Activated CD4-positive, alpha-beta T cell treated with anti-CD3 and anti-CD28 coated beads for 48 hours (primary cell): ENCODE results near the gene GLRA1.
"Not testable (repeated sequence)": the region's sequence is repeated elsewhere in the genome, so short reads cannot be mapped to it uniquely, and the experiment has no call there.

Experiments used
- DNase-seq: peaks from one replicate; pipeline ENCODE4 v3.0.0-alpha.2; 2020

GLRA1 gene

GRCh38 chr5:151880324-151880723 is 44.3 kb downstream of the GLRA1 start:
- DNase-seq, result no peak

GRCh38 chr5:151873701-151874100 is 51.0 kb downstream of the GLRA1 start:
- no peak for DNase-seq

- no peak for DNase-seq
Observed at GRCh38 chr5:151872701-151873100, 52.0 kb downstream of the GLRA1 start.

DNA sequence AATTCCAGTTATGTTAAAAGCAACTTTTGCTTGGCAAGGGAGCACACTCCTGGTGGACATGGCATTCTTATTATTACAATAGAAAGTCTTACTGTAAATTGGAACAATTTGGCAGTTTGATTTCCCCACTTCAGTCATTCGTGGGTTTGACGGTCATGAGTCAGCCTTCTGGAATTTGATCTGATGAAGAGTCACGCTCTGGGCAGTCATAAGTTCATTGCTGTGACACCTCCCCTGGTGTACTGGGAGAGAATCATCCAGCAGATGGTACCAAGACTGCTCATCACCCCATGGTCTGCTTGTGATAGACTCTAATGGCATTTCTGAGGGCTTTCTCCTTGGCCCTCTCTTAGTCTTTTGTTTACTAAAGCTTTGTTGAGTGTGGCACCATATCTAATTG is 53.8 kb downstream of the GLRA1 start:
- DNase-seq, result peak; percentile 16

DNA sequence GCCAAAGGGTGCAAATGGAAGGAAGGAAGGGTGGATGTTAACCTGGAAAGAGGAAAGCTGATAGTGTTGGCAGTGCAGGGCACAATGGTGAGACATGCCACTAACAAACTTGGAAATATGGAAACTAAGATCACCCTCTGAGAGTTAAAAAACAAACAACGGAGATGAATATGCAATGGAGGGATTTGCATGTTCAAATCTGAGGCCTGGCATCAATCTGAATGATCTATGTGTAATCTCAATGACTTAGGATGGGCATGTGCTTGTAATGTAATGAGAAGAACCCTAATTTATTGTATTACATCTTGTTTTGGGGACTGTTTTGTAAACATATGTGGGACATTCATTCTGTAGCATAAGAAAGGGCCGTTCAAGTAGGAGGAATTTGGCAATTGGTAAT is 54.4 kb downstream of the GLRA1 start:
- no peak for DNase-seq

- no peak for DNase-seq
Observed at GRCh38 chr5:151869843-151870242, 54.8 kb downstream of the GLRA1 start.

DNA sequence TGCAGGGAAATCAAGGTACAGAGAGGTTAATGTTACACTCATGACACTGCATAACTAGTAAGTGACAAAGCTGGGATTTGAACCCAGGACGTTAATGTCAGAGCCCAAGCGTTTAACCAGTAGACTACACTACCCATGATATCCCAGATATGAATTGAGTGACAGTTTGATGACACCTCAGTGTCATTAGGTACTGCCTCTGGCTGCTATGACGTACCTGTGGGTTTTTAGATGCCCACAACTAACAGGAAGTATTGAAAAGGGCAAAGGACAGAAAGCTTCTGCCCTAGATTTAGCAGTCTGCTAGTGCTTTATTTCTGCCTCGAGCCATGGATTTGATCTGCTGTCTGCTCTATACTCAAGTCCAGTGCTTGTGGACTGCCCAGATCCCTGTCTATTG is 56.2 kb downstream of the GLRA1 start:
- no peak for DNase-seq

DNA sequence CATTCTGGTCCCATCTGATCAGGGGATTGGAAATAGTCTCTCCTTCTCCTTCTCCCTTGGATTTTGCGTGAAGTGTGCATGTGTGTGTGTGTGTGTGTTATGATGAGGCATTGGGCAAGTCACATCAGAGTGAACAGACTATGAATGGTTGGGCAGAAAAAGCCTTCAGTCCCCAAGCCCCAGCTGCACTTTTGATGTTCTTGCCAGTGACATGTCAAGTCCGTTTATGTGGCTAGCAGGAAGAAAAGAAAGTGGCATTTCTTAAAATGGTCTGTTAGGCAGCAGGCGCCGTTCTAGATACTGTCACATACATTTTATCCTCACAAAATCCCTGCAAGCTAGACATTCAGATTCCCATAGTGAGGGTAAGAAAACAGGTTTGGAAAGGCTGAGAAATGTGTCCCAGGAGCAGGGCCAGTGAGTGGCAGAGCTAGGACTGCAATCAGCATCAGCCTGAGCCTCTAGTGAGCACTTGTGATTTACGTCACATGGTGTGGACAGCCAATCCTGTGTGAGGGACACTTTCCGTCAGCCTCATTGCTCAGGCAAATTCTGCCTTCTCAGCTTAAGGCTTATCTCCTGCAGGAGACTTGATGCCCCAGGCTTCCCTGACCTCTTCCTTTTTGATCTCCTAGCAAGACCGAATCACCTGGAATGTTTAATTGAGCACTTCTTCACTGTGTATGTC is 60.4 kb downstream of the GLRA1 start:
- no peak for DNase-seq

- no peak for DNase-seq
Observed at GRCh38 chr5:151863566-151863965, 61.1 kb downstream of the GLRA1 start.

DNA sequence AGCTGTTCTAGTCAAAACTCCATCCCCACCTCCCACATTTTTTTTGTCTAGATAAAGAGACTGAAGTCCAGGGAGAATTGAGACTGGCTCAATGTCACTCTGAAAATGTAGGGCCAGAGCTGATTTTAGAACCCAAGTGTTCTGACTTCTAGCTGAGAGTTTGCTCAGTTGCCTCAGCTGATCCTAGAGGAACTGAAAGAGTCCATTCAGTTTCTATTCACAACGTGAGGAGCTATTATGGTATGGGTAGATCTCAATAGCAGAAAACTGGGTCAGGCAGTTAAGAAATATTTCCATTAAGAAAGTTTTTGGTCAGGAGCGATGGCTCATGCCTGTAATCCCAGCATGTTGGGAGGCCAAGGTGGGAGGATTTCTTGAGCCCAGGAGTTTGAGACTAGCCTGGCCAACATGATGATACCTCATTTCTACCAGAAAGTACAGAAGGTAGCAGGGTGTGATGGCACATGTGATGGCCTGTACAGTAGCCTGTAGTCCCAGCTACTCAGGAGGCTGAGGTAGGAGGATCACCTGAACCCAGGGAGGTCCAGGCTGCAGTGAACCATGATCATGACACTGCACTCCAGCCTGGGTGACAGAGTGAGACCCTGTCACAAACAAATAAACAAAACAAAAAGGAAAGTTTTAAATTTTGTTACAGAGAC is 61.7 kb downstream of the GLRA1 start:
- no peak for DNase-seq

DNA sequence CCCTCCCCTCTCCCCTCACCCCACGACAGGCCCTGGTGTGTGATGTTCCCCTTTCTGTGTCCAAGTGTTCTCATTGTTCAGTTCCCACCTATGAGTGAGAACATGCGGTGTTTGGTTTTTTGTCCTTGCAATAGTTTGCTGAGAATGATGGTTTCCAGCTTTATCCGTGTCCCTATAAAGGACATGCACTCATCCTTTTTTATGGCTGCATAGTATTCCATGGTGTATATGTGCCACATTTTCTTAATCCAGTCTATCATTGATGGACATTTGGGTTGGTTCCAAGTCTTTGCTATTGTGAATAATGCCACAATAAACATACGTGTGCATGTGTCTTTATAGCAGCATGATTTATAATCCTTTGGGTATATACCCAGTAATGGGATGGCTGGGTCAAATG is 63.8 kb downstream of the GLRA1 start:
- not testable (repeated sequence) for DNase-seq

DNA sequence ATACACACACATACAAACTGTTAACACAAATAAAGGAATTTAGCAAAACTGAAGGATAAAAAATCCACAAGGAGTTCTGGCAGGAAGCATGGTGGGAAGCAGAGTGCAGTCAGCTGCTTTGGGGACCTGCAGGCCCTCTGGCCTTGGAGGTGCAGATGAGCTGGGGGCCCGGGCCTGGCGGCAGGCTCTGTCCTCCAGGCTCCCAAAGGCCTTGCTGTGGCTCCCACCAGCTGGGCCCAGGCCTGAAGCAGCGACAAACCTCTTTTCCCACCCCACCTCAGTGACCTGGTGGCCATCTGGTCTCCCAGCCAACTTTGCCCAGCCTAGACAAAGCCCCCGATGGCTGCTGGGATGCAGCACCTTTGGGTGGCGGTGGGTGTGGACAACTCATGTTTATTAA is 67.8 kb downstream of the GLRA1 start:
- DNase-seq, result no peak

DNA sequence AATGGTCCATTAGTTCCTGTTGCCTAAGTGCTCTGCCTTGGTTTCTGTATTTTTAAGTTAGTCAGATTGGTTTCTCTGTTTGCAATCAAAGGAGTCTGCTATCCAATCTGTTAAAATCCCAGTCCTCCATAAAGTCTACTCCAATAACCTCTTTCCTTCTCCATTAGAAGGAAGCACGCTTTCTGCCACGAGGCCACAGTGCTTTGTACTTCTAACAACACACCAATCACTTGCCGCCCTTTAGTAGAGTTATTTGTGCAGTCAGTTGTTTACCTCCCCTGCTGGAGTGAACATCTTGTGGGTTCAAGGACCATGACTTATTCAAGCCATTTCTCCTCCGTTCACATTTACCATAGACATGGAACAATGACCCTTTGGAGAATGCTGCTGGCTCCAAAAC is 69.0 kb downstream of the GLRA1 start:
- no peak for DNase-seq

- no peak for DNase-seq
Observed at GRCh38 chr5:151847871-151848270, 76.8 kb downstream of the GLRA1 start.

- no peak for DNase-seq
Observed at GRCh38 chr5:151846765-151847164, 77.9 kb downstream of the GLRA1 start.

DNA sequence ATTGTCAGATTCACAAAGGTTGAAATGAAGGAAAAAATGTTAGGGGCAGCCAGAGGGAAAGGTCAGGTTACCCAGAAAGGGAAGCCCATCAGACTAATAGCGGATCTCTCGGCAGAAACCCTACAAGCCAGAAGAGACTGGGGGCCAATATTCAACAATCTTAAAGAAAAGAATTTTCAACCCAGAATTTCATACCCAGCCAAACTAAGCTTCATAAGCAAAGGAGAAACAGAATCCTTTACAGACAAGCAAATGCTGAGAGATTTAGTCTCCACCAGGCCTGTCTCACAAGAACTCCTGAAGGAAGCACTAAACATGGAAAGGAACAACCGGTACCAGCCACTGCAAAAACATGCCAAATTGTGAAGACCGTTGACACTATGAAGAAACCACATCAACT is 91.8 kb downstream of the GLRA1 start:
- DNase-seq, result not testable (repeated sequence)

GRCh38 chr5:151829370-151829769 is 95.3 kb downstream of the GLRA1 start:
- DNase-seq, result no peak

GRCh38 chr5:151825445-151825844 is 99.2 kb downstream of the GLRA1 start:
- peak; percentile 33 for DNase-seq

DNA sequence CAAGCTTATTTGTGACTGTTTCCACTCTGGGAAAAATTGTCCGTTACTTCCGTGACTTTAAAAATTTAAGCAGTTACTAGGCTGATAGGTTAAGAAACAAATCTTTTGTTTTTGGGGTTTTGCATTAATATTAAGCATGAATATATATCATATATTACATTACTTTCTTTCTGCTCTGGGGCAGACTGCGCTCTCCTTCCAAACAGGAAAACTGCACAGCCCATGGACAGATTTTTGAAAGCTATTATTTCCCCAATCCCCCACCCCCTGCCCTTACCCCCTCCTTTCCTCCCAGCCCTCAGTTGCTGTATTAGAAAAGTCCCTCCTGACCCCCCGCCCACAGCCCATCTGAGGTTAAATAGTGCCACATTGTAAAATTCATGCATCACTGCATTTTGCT is 102.5 kb downstream of the GLRA1 start:
- DNase-seq, result no peak

DNA sequence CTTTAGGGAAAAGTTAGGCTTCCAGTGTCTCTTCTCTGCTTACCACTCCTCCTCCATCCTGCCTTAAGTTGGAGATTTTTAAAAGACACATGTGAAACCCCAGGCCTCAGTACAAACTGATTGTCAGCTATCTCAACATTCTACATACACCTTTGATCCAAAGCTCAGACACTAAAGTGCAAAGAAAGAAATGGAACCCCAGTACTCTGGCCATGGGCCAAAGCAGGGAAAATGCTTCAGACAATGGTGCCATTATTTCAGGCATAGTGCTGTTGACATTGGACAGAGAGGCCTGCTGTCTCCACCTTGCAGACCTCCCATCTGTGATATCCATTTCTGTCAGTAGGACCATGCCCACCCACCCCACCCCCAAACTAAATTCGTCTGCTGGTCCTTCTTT is 103.7 kb downstream of the GLRA1 start:
- no peak for DNase-seq

GRCh38 chr5:151820271-151820670 is 104.4 kb downstream of the GLRA1 start:
- no peak for DNase-seq

- DNase-seq, result no peak
Observed at GRCh38 chr5:151819830-151820229, 104.8 kb downstream of the GLRA1 start.

- no peak for DNase-seq
Observed at GRCh38 chr5:151815051-151815450, 109.6 kb downstream of the GLRA1 start.

GRCh38 chr5:151812757-151813309 is 111.8 kb downstream of the GLRA1 start:
- no peak for DNase-seq
